ENCODE results near the gene RBM47. TPM values are rescaled to one million over a fixed set of nuclear protein-coding genes. Genes with fewer than 3 reads are reported as not detected.

The RBM47 gene
- total and polyA plus RNA-seq, 9 of the 15 experiments (the other 6 are each of a cell fraction or from before 2014, with no cell fraction given) = 1.4 to 6.4 (median 3.3) TPM

GRCh38 chr4:40515398-40516293 is 114.0 kb downstream of the RBM47 start (continued):
- TF ChIP-seq, protein P1, sequence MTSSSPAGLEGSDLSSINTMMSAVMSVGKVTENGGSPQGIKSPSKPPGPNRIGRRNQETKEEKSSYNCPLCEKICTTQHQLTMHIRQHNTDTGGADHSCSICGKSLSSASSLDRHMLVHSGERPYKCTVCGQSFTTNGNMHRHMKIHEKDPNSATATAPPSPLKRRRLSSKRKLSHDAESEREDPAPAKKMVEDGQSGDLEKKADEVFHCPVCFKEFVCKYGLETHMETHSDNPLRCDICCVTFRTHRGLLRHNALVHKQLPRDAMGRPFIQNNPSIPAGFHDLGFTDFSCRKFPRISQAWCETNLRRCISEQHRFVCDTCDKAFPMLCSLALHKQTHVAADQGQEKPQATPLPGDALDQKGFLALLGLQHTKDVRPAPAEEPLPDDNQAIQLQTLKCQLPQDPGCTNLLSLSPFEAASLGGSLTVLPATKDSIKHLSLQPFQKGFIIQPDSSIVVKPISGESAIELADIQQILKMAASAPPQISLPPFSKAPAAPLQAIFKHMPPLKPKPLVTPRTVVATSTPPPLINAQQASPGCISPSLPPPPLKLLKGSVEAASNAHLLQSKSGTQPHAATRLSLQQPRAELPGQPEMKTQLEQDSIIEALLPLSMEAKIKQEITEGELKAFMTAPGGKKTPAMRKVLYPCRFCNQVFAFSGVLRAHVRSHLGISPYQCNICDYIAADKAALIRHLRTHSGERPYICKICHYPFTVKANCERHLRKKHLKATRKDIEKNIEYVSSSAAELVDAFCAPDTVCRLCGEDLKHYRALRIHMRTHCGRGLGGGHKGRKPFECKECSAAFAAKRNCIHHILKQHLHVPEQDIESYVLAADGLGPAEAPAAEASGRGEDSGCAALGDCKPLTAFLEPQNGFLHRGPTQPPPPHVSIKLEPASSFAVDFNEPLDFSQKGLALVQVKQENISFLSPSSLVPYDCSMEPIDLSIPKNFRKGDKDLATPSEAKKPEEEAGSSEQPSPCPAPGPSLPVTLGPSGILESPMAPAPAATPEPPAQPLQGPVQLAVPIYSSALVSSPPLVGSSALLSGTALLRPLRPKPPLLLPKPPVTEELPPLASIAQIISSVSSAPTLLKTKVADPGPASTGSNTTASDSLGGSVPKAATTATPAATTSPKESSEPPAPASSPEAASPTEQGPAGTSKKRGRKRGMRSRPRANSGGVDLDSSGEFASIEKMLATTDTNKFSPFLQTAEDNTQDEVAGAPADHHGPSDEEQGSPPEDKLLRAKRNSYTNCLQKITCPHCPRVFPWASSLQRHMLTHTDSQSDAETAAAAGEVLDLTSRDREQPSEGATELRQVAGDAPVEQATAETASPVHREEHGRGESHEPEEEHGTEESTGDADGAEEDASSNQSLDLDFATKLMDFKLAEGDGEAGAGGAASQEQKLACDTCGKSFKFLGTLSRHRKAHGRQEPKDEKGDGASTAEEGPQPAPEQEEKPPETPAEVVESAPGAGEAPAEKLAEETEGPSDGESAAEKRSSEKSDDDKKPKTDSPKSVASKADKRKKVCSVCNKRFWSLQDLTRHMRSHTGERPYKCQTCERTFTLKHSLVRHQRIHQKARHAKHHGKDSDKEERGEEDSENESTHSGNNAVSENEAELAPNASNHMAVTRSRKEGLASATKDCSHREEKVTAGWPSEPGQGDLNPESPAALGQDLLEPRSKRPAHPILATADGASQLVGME (CRISPR knock-in tag; IDR thresholded peaks at IDR 0.05) = no peak
- TF ChIP-seq NR2C1 (IDR thresholded peaks at IDR 0.05) (peak; percentile 51; the same call in 1 of the 2 replicates), NR2C1 (tag; IDR thresholded peaks at IDR 0.05) (peak; percentile 66), RB1 (IDR thresholded peaks at IDR 0.05; ENCODE audit: low read depth) (0 out of 2 replicates have a peak, but pooled peaks have one; percentile 34), TCF7 (IDR thresholded peaks at IDR 0.05; ENCODE audit: borderline replicate concordance) (no peak), BACH1 (tag; IDR thresholded peaks at IDR 0.05) (peak; percentile 31; the same call in 1 of the 2 replicates), ARHGAP35 (IDR thresholded peaks at IDR 0.05; ENCODE audit: partially characterized antibody) (no peak), TEAD4 (IDR thresholded peaks at IDR 0.05; ENCODE audit: low read length) (0 out of 2 replicates have a peak, but pooled peaks have one; percentile 8), TEAD4 (CRISPR knock-in tag; IDR thresholded peaks at IDR 0.05; ENCODE audit: borderline replicate concordance) (no peak), BRF1 (IDR thresholded peaks at IDR 0.05; ENCODE audit: borderline replicate concordance, extremely low read depth, insufficient read length) (no peak)
- TF ChIP-seq, protein P2, sequence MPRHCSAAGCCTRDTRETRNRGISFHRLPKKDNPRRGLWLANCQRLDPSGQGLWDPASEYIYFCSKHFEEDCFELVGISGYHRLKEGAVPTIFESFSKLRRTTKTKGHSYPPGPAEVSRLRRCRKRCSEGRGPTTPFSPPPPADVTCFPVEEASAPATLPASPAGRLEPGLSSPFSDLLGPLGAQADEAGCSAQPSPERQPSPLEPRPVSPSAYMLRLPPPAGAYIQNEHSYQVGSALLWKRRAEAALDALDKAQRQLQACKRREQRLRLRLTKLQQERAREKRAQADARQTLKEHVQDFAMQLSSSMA (CRISPR knock-in tag; IDR thresholded peaks at IDR 0.05) = no peak
- TF ChIP-seq, protein P3, sequence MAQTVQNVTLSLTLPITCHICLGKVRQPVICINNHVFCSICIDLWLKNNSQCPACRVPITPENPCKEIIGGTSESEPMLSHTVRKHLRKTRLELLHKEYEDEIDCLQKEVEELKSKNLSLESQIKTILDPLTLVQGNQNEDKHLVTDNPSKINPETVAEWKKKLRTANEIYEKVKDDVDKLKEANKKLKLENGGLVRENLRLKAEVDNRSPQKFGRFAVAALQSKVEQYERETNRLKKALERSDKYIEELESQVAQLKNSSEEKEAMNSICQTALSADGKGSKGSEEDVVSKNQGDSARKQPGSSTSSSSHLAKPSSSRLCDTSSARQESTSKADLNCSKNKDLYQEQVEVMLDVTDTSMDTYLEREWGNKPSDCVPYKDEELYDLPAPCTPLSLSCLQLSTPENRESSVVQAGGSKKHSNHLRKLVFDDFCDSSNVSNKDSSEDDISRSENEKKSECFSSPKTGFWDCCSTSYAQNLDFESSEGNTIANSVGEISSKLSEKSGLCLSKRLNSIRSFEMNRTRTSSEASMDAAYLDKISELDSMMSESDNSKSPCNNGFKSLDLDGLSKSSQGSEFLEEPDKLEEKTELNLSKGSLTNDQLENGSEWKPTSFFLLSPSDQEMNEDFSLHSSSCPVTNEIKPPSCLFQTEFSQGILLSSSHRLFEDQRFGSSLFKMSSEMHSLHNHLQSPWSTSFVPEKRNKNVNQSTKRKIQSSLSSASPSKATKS (CRISPR knock-in tag; IDR thresholded peaks at IDR 0.05) = no peak
- TF ChIP-seq, protein P4, sequence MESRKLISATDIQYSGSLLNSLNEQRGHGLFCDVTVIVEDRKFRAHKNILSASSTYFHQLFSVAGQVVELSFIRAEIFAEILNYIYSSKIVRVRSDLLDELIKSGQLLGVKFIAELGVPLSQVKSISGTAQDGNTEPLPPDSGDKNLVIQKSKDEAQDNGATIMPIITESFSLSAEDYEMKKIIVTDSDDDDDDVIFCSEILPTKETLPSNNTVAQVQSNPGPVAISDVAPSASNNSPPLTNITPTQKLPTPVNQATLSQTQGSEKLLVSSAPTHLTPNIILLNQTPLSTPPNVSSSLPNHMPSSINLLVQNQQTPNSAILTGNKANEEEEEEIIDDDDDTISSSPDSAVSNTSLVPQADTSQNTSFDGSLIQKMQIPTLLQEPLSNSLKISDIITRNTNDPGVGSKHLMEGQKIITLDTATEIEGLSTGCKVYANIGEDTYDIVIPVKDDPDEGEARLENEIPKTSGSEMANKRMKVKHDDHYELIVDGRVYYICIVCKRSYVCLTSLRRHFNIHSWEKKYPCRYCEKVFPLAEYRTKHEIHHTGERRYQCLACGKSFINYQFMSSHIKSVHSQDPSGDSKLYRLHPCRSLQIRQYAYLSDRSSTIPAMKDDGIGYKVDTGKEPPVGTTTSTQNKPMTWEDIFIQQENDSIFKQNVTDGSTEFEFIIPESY (CRISPR knock-in tag; IDR thresholded peaks at IDR 0.05) = no peak
- TF ChIP-seq, protein P5, sequence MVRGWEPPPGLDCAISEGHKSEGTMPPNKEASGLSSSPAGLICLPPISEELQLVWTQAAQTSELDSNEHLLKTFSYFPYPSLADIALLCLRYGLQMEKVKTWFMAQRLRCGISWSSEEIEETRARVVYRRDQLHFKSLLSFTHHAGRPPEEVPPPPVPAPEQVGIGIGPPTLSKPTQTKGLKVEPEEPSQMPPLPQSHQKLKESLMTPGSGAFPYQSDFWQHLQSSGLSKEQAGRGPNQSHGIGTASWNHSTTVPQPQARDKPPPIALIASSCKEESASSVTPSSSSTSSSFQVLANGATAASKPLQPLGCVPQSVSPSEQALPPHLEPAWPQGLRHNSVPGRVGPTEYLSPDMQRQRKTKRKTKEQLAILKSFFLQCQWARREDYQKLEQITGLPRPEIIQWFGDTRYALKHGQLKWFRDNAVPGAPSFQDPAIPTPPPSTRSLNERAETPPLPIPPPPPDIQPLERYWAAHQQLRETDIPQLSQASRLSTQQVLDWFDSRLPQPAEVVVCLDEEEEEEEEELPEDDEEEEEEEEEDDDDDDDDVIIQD (CRISPR knock-in tag; IDR thresholded peaks at IDR 0.05) = no peak
